ENCODE results near the gene ZNF805. TPM values are rescaled to one million over a fixed set of nuclear protein-coding genes. Genes with fewer than 3 reads are reported as not detected.
"Not testable (repeated sequence)": the region's sequence is repeated elsewhere in the genome, so short reads cannot be mapped to it uniquely, and the experiment has no call there.

Gene ZNF805
- total RNA-seq, 1 donor from 2014 or later, result 22.8 TPM

DNA sequence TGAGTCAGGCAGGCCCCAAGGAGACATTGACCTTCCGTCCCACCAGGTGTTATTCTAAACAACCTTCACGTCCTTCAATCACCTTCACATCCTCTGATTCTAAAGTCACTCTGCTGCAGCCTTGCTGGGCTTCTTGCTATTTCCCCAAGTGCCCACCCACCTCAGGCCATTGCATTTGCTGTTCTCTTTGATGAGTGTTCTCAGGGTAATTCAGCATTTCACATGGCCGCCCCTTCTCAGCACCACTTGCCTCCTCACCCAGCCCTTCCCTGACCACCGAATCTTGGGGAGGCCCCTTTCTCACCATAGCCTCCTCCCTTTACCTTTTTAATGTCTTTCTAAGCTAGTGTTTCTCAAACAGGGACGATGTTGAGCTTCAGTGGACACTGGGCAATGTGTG lies 4.6 kb downstream of the ZNF805 start:
- no peaks in the 10 kb centered on the region for H3K27me3 ChIP-seq
- H3K4me3 ChIP-seq, result no peak overlapping the region
- intact Hi-C loops (cut with DNase I), result no loop called here
- no peak overlapping the region for H3K27ac ChIP-seq
- H3K9me3 ChIP-seq, result peaks cover 8 to 44% of the 10 kb centered on the region in 2 donors
- H3K4me1 ChIP-seq, result peaks cover 0 to 5% of the 10 kb centered on the region in 2 donors
- TF ChIP-seq, protein P1, sequence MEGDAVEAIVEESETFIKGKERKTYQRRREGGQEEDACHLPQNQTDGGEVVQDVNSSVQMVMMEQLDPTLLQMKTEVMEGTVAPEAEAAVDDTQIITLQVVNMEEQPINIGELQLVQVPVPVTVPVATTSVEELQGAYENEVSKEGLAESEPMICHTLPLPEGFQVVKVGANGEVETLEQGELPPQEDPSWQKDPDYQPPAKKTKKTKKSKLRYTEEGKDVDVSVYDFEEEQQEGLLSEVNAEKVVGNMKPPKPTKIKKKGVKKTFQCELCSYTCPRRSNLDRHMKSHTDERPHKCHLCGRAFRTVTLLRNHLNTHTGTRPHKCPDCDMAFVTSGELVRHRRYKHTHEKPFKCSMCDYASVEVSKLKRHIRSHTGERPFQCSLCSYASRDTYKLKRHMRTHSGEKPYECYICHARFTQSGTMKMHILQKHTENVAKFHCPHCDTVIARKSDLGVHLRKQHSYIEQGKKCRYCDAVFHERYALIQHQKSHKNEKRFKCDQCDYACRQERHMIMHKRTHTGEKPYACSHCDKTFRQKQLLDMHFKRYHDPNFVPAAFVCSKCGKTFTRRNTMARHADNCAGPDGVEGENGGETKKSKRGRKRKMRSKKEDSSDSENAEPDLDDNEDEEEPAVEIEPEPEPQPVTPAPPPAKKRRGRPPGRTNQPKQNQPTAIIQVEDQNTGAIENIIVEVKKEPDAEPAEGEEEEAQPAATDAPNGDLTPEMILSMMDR (IDR thresholded peaks at IDR 0.05), result no peak
- H3K36me3 ChIP-seq, result peaks cover 57 to 70% of the 10 kb centered on the region in 2 donors
- no peak for DNase-seq (ENCODE audit: low spot score in 2 of 2)

GRCh38 chr19:57245959-57246358 lies 5.5 kb downstream of the ZNF805 start:
- DNase-seq (ENCODE audit: low spot score in 2 of 2), result no peak
- intact Hi-C loops (cut with DNase I), result no loop called here
- Histone ChIP-seq H3K36me3 (peaks cover 66 to 79% of the 10 kb centered on the region in 2 donors), H3K9me3 (peaks cover 12 to 53% of the 10 kb centered on the region in 2 donors), H3K27me3 (no peaks in the 10 kb centered on the region), H3K4me3 (no peak overlapping the region), H3K27ac (no peak overlapping the region), H3K4me1 (peaks cover 0 to 4% of the 10 kb centered on the region in 2 donors)
- TF ChIP-seq, protein P1 (IDR thresholded peaks at IDR 0.05), result no peak

GRCh38 chr19:57248646-57249045 lies 8.2 kb downstream of the ZNF805 start:
- intact Hi-C loops (cut with DNase I), result no loop called here
- TF ChIP-seq, protein P1 (IDR thresholded peaks at IDR 0.05), result no peak
- DNase-seq (ENCODE audit: low spot score in 2 of 2), result no peak
- Histone ChIP-seq H3K27ac (no peak overlapping the region), H3K9me3 (peaks cover 26 to 80% of the 10 kb centered on the region in 2 donors), H3K4me1 (no peaks in the 10 kb centered on the region), H3K27me3 (no peaks in the 10 kb centered on the region), H3K4me3 (no peak overlapping the region), H3K36me3 (peaks cover 93 to 96% of the 10 kb centered on the region in 2 donors)

DNA sequence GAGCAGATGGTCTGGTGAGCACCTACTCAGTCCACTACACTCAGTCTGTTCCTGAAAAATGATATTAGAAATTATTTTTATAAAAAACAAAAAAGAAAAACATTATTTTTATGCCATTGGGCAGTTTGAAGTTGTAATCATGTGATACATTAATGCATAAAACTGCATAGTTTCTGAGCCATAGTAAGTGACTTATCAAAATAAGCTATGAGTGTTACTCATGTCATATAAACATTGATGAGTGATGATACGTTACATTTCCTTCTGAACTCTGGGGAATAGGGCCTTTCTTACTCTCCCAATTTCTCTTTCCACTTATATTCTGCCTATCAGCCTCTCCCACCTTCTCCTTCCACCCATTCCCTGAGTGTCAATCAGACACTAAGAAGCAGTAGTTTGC lies 8.9 kb downstream of the ZNF805 start:
- intact Hi-C loops (cut with DNase I), result no loop called here
- Histone ChIP-seq H3K4me3 (no peak overlapping the region), H3K36me3 (peaks cover 94 to 96% of the 10 kb centered on the region in 2 donors), H3K27ac (no peak overlapping the region), H3K27me3 (no peaks in the 10 kb centered on the region), H3K4me1 (no peaks in the 10 kb centered on the region), H3K9me3 (peaks cover 30 to 85% of the 10 kb centered on the region in 2 donors)
- TF ChIP-seq, protein P1 (IDR thresholded peaks at IDR 0.05), result no peak
- DNase-seq (ENCODE audit: low spot score in 2 of 2), result no peak

GRCh38 chr19:57253767-57254166 lies 13.3 kb downstream of the ZNF805 start:
- Histone ChIP-seq H3K9me3 (peaks cover 44 to 96% of the 10 kb centered on the region in 2 donors), H3K36me3 (peaks cover 60 to 91% of the 10 kb centered on the region in 2 donors)
- H3K27me3 ChIP-seq; H3K4me3 ChIP-seq; H3K4me1 ChIP-seq; DNase-seq (ENCODE audit: low spot score in 2 of 2); H3K27ac ChIP-seq; intact Hi-C loops (cut with DNase I): not testable (repeated sequence)

- TF ChIP-seq, protein P1 (IDR thresholded peaks at IDR 0.05), result no peak
- H3K9me3 ChIP-seq, result peaks cover 40 to 96% of the 10 kb centered on the region in 2 donors
- no peak for DNase-seq (ENCODE audit: low spot score in 2 of 2)
- no peak overlapping the region for H3K4me3 ChIP-seq
- no peaks in the 10 kb centered on the region for H3K4me1 ChIP-seq
- H3K27me3 ChIP-seq, result no peaks in the 10 kb centered on the region
- H3K36me3 ChIP-seq, result peaks cover 20 to 56% of the 10 kb centered on the region in 2 donors
- intact Hi-C loops (cut with DNase I), result no loop called here
- no peak overlapping the region for H3K27ac ChIP-seq
Observed at GRCh38 chr19:57262044-57262443, 21.6 kb downstream of the ZNF805 start.

Data from ascending aorta (tissue), 2 donors.